Skeletal muscle satellite cell (primary cell): ENCODE measurements around the gene TRIP4. TPM values are rescaled to one million over a fixed set of nuclear protein-coding genes. Genes with fewer than 3 reads are reported as not detected.
"Not testable (repeated sequence)": the region's sequence is repeated elsewhere in the genome, so short reads cannot be mapped to it uniquely, and the experiment has no call there.

Experiments
- H3K27me3 ChIP-seq: 2 replicates; pipeline ENCODE4 v1.7.0; 2013; ENCODE audit warnings: low read length; ENCODE audit not compliant: control insufficient read depth, insufficient read depth
- H3K36me3 ChIP-seq: 2 replicates; pipeline ENCODE4 v1.7.0; 2013; ENCODE audit warnings: mild to moderate bottlenecking, control low read depth, low read length; ENCODE audit not compliant: insufficient read depth
- H3K4me1 ChIP-seq: 2 replicates; pipeline ENCODE4 v1.7.0; 2013; ENCODE audit warnings: low read length; ENCODE audit not compliant: control insufficient read depth, insufficient read depth
- H3K4me2 ChIP-seq: 2 replicates; pipeline ENCODE4 v1.7.0; 2013; ENCODE audit warnings: mild to moderate bottlenecking, low read length
- H3K4me3 ChIP-seq: 2 replicates; pipeline ENCODE4 v1.7.0; 2013; ENCODE audit warnings: low read length
- H3K9ac ChIP-seq: 2 replicates; pipeline ENCODE4 v1.7.0; 2013; ENCODE audit warnings: mild to moderate bottlenecking, low read depth, low read length, moderate library complexity
- H3K9me3 ChIP-seq: replicated peaks from 2 replicates; pipeline ENCODE4 v1.7.0; 2013; ENCODE audit warnings: mild to moderate bottlenecking, control low read depth, low read length
- total RNA-seq: library from RNA; depleted of rRNA; stranded (reverse); fragments of >200 nt; gene quantifications from 2 replicates; pipeline ENCODE4 v1.2.3, GENCODE V29; 2012; rRNA removed

The TRIP4 gene
- 8.1 and 8.9 TPM in 2 replicates for total RNA-seq

GRCh38 chr15:64387562-64388168 is at the start of gene TRIP4:
Gene TRIP4, plus strand, starts transcription at chr15:64387836. Its CDS starts 28 bp downstream, at chr15:64387864.
- Histone ChIP-seq H3K27me3 (no peaks in the 10 kb centered on the region), H3K9ac (peak within 1 kb of the TSS; percentile 95), H3K36me3 (no peaks in the 10 kb centered on the region), H3K4me3 (peak within 1 kb of the TSS; percentile 89), H3K4me2 (peak within 1 kb of the TSS; percentile 78), H3K9me3 (no peaks in the 10 kb centered on the region), H3K4me1 (peaks cover 3% of the 10 kb centered on the region)

GRCh38 chr15:64340355-64340754 is 47.3 kb upstream of the TRIP4 start:
- no peak overlapping the region for H3K4me2 ChIP-seq
- H3K9ac ChIP-seq = no peak overlapping the region
- no peaks in the 10 kb centered on the region for H3K9me3 ChIP-seq
- H3K4me3 ChIP-seq = no peak overlapping the region
- no peaks in the 10 kb centered on the region for H3K27me3 ChIP-seq
- H3K36me3 ChIP-seq = peaks cover 9% of the 10 kb centered on the region
- H3K4me1 ChIP-seq = peaks cover 24% of the 10 kb centered on the region

- no peaks in the 10 kb centered on the region for H3K9me3 ChIP-seq
- peaks cover 12% of the 10 kb centered on the region for H3K36me3 ChIP-seq
- no peak overlapping the region for H3K4me3 ChIP-seq
- no peaks in the 10 kb centered on the region for H3K27me3 ChIP-seq
- no peak overlapping the region for H3K4me2 ChIP-seq
- peaks cover 24% of the 10 kb centered on the region for H3K4me1 ChIP-seq
- H3K9ac ChIP-seq = no peak overlapping the region
Measured at GRCh38 chr15:64341961-64342360, 45.7 kb upstream of the TRIP4 start.

- Histone ChIP-seq H3K36me3 (peaks cover 16% of the 10 kb centered on the region), H3K4me3 (no peak overlapping the region), H3K4me1 (peaks cover 24% of the 10 kb centered on the region), H3K9me3 (no peaks in the 10 kb centered on the region), H3K27me3 (no peaks in the 10 kb centered on the region), H3K9ac (no peak overlapping the region), H3K4me2 (peak overlapping the region; percentile 28)
Measured at GRCh38 chr15:64343222-64343621, 44.4 kb upstream of the TRIP4 start.

- Histone ChIP-seq H3K4me2 (peak overlapping the region; percentile 28), H3K36me3 (peaks cover 16% of the 10 kb centered on the region), H3K9ac (no peak overlapping the region), H3K4me3 (no peak overlapping the region), H3K27me3 (no peaks in the 10 kb centered on the region), H3K9me3 (no peaks in the 10 kb centered on the region), H3K4me1 (peaks cover 24% of the 10 kb centered on the region)
Measured at GRCh38 chr15:64343841-64344240, 43.8 kb upstream of the TRIP4 start.

GRCh38 chr15:64344651-64345294 is 42.9 kb upstream of the TRIP4 start:
- H3K9ac ChIP-seq = no peak overlapping the region
- peaks cover 16% of the 10 kb centered on the region for H3K36me3 ChIP-seq
- H3K4me2 ChIP-seq = peak overlapping the region; percentile 28
- H3K9me3 ChIP-seq = no peaks in the 10 kb centered on the region
- no peaks in the 10 kb centered on the region for H3K27me3 ChIP-seq
- H3K4me3 ChIP-seq = no peak overlapping the region
- H3K4me1 ChIP-seq = peaks cover 24% of the 10 kb centered on the region

- not testable (repeated sequence) for H3K27me3 ChIP-seq, H3K9ac ChIP-seq, H3K9me3 ChIP-seq, H3K4me2 ChIP-seq, H3K4me3 ChIP-seq
- peaks cover 12% of the 10 kb centered on the region for H3K36me3 ChIP-seq
- H3K4me1 ChIP-seq = peaks cover 31% of the 10 kb centered on the region
Measured at GRCh38 chr15:64346242-64346641, 41.4 kb upstream of the TRIP4 start.

GRCh38 chr15:64348455-64348854 is 39.2 kb upstream of the TRIP4 start:
- Histone ChIP-seq H3K9ac (no peak overlapping the region), H3K4me3 (no peak overlapping the region), H3K4me2 (no peak overlapping the region), H3K36me3 (peaks cover 7% of the 10 kb centered on the region), H3K9me3 (no peaks in the 10 kb centered on the region), H3K4me1 (peaks cover 29% of the 10 kb centered on the region), H3K27me3 (no peaks in the 10 kb centered on the region)

- no peaks in the 10 kb centered on the region for H3K9me3 ChIP-seq
- no peak overlapping the region for H3K4me3 ChIP-seq
- no peaks in the 10 kb centered on the region for H3K27me3 ChIP-seq
- no peak overlapping the region for H3K4me2 ChIP-seq
- no peak overlapping the region for H3K9ac ChIP-seq
- peaks cover 7% of the 10 kb centered on the region for H3K36me3 ChIP-seq
- H3K4me1 ChIP-seq = peaks cover 21% of the 10 kb centered on the region
Measured at GRCh38 chr15:64349375-64349774, 38.3 kb upstream of the TRIP4 start.

- Histone ChIP-seq H3K9me3 (no peaks in the 10 kb centered on the region), H3K36me3 (peaks cover 7% of the 10 kb centered on the region), H3K4me3 (no peak overlapping the region), H3K4me1 (peaks cover 17% of the 10 kb centered on the region), H3K9ac (peak overlapping the region; percentile 6), H3K4me2 (no peak overlapping the region), H3K27me3 (no peaks in the 10 kb centered on the region)
Measured at GRCh38 chr15:64351265-64351664, 36.4 kb upstream of the TRIP4 start.

- Histone ChIP-seq H3K4me3 (peak overlapping the region; percentile 99), H3K27me3 (no peaks in the 10 kb centered on the region), H3K4me1 (peaks cover 22% of the 10 kb centered on the region), H3K9me3 (no peaks in the 10 kb centered on the region), H3K36me3 (no peaks in the 10 kb centered on the region), H3K9ac (peak overlapping the region; percentile 91), H3K4me2 (peak overlapping the region; percentile 85)
Measured at GRCh38 chr15:64354688-64355344, 32.8 kb upstream of the TRIP4 start.
